ENCODE measurements around the gene FOXF1. TPM values are rescaled to one million over a fixed set of nuclear protein-coding genes. Genes with fewer than 3 reads are reported as not detected.

The FOXF1 gene
- total RNA-seq, 6 experiments from 2014 or later, result 0.58 to 1.6 (median 1.2) TPM

GRCh38 chr16:86558355-86559193 lies 48.2 kb downstream of the FOXF1 start:
- Histone ChIP-seq H3K27me3 (no peaks in the 10 kb centered on the region), H3K4me3 (no peak overlapping the region), H3K27ac (no peak overlapping the region), H3K36me3 (no peaks in the 10 kb centered on the region), H3K4me1 (peaks cover 0 to 10% (median 4%) of the 10 kb centered on the region in 4 donors), H3K9me3 (no peaks in the 10 kb centered on the region)
- no peak for TF ChIP-seq CTCF (IDR thresholded peaks at IDR 0.05)
- no peak for TF ChIP-seq POLR2A (IDR thresholded peaks at IDR 0.05)
- no peak for ATAC-seq
- intact Hi-C loops (cut with DNase I), result no loop called here
- no peak for DNase-seq
- WGBS (ENCODE audit: insufficient coverage, low coverage, low lambda C conversion rate, missing lambda C conversion rate), result 59% methylated on average over 28 of the region's 28 CpGs

- ATAC-seq (no peak), DNase-seq (no peak)
- H3K36me3 ChIP-seq, result no peaks in the 10 kb centered on the region
- WGBS (ENCODE audit: insufficient coverage, low coverage, low lambda C conversion rate, missing lambda C conversion rate), result 67% methylated on average over 3 of the region's 9 CpGs
- H3K4me1 ChIP-seq, result peaks cover 0 to 9% (median 3%) of the 10 kb centered on the region in 4 donors
- H3K27me3 ChIP-seq, result peaks cover 0 to 9% of the 10 kb centered on the region in 2 donors
- intact Hi-C loops (cut with DNase I), result loop anchor here in 1 of 2 donors (5.0 kb wide), 1 partner anchor 717 kb away; no protein-coding TSS in a partner anchor
- H3K27ac ChIP-seq, result no peak overlapping the region
- TF ChIP-seq CTCF (IDR thresholded peaks at IDR 0.05) (no peak), POLR2A (IDR thresholded peaks at IDR 0.05) (no peak)
- H3K9me3 ChIP-seq, result no peaks in the 10 kb centered on the region
- H3K4me3 ChIP-seq, result no peak overlapping the region
Measured at GRCh38 chr16:86559802-86560305, 49.5 kb downstream of the FOXF1 start.

- no peaks in the 10 kb centered on the region for H3K36me3 ChIP-seq
- DNase-seq, result no peak
- peaks cover 0 to 10% (median 0%) of the 10 kb centered on the region in 4 donors for H3K4me1 ChIP-seq
- H3K4me3 ChIP-seq, result no peak overlapping the region
- no peak overlapping the region for H3K27ac ChIP-seq
- H3K9me3 ChIP-seq, result no peaks in the 10 kb centered on the region
- no peak for ATAC-seq
- 82% methylated on average over 6 of the region's 6 CpGs for WGBS (ENCODE audit: insufficient coverage, low coverage, low lambda C conversion rate, missing lambda C conversion rate)
- intact Hi-C loops (cut with DNase I), result loop anchor here in 1 of 2 donors (5.0 kb wide), 1 partner anchor 715 kb away; no protein-coding TSS in a partner anchor
- no peak for TF ChIP-seq POLR2A (IDR thresholded peaks at IDR 0.05)
- no peak for TF ChIP-seq CTCF (IDR thresholded peaks at IDR 0.05)
- peaks cover 0 to 12% of the 10 kb centered on the region in 2 donors for H3K27me3 ChIP-seq
Measured at GRCh38 chr16:86562356-86562755, 52.0 kb downstream of the FOXF1 start.

GRCh38 chr16:86563469-86564345 lies 53.4 kb downstream of the FOXF1 start:
- H3K27me3 ChIP-seq, result peaks cover 0 to 16% of the 10 kb centered on the region in 2 donors
- WGBS (ENCODE audit: insufficient coverage, low coverage, low lambda C conversion rate, missing lambda C conversion rate), result under 1% methylated on average over 41 of the region's 41 CpGs
- peak; percentile 98 to 100 (median 100) for ATAC-seq
- H3K36me3 ChIP-seq, result no peaks in the 10 kb centered on the region
- no peak overlapping the region for H3K4me3 ChIP-seq
- intact Hi-C loops (cut with DNase I), result loop anchor here in 1 of 2 donors (5.0 kb wide), 1 partner anchor 714 kb away; no protein-coding TSS in a partner anchor
- H3K27ac ChIP-seq, result no peak overlapping the region
- no peaks in the 10 kb centered on the region for H3K9me3 ChIP-seq
- TF ChIP-seq CTCF (IDR thresholded peaks at IDR 0.05), result peak; percentile 100
- TF ChIP-seq POLR2A (IDR thresholded peaks at IDR 0.05), result no peak
- DNase-seq, result peak; percentile 84 to 85 (median 85)
- peaks cover 0 to 10% (median 0%) of the 10 kb centered on the region in 4 donors for H3K4me1 ChIP-seq

Data from right lobe of liver (tissue), 6 donors.